Gastrocnemius medialis (tissue), 4 donors: ENCODE measurements around the gene GSX2.

Experiments used
- POLR2A ChIP-seq, 2 donors: fragments of 450-650 bp; IDR thresholded peaks; one replicate each; pipeline ENCODE4 v1.6.1; 2017; ENCODE audit warnings: antibody characterized with exemption in 2 of 2, mild to moderate bottlenecking in 2 of 2, moderate library complexity in 2 of 2
- TF ChIP-seq, protein P1 (sequence below), 5 experiments: fragments of 450-650 bp in 3 of 5; fragments of 200-600 bp in 2 of 5; sonication (generic) in 2 of 5; IDR thresholded peaks in 4 of 5; conservative IDR thresholded peaks in 1 of 5; 1 replicate in 4 of 5; 2 replicates in 1 of 5; pipeline ENCODE4 v1.5.1; 2016 to 2019; ENCODE audit warnings: antibody characterized with exemption in 5 of 5, mild to moderate bottlenecking in 3 of 5, moderate library complexity in 3 of 5

GRCh38 chr4:54073271-54073880, 26.6 kb upstream of the GSX2 start:
- TF ChIP-seq POLR2A (IDR thresholded peaks at IDR 0.05), result no peak
- TF ChIP-seq, protein P1, sequence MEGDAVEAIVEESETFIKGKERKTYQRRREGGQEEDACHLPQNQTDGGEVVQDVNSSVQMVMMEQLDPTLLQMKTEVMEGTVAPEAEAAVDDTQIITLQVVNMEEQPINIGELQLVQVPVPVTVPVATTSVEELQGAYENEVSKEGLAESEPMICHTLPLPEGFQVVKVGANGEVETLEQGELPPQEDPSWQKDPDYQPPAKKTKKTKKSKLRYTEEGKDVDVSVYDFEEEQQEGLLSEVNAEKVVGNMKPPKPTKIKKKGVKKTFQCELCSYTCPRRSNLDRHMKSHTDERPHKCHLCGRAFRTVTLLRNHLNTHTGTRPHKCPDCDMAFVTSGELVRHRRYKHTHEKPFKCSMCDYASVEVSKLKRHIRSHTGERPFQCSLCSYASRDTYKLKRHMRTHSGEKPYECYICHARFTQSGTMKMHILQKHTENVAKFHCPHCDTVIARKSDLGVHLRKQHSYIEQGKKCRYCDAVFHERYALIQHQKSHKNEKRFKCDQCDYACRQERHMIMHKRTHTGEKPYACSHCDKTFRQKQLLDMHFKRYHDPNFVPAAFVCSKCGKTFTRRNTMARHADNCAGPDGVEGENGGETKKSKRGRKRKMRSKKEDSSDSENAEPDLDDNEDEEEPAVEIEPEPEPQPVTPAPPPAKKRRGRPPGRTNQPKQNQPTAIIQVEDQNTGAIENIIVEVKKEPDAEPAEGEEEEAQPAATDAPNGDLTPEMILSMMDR (IDR thresholded peaks at IDR 0.05 in 4 of 5, conservative IDR thresholded peaks at IDR 0.05 in 1 of 5), result no peak
